Kidney (tissue), 14 donors: ENCODE data around the gene AFG1L. TPM values are rescaled to one million over a fixed set of nuclear protein-coding genes. Genes with fewer than 3 reads are reported as not detected.

Source experiments
- DNase-seq, 5 donors: peaks; one replicate each; pipeline ENCODE4 v3.0.0-alpha.2; 2013 to 2020
- FAIRE-seq: peaks from 2 replicates; lab custom pipeline; 2012; peaks lifted over from hg19 to GRCh38; lab: Jason Lieb, UNC
- H3K27ac ChIP-seq, 2 donors: one replicate each; pipeline ENCODE4 v1.7.0; 2013; ENCODE audit warnings: low read depth in 2 of 2, low read length in 2 of 2, inconsistent platforms in 1 of 2
- H3K27me3 ChIP-seq: one replicate; pipeline ENCODE4 v1.7.1; 2013; ENCODE audit warnings: low read length, inconsistent platforms; ENCODE audit not compliant: control insufficient read depth, insufficient read depth
- H3K36me3 ChIP-seq, 3 donors: one replicate each; pipeline versions ENCODE4 v1.7.0 to v1.7.1; 2013; ENCODE audit warnings: low read length in 3 of 3, control low read depth in 1 of 3, inconsistent platforms in 1 of 3; ENCODE audit not compliant: insufficient read depth in 3 of 3, control insufficient read depth in 2 of 3
- H3K4me1 ChIP-seq, 3 donors: one replicate each; pipeline versions ENCODE4 v1.7.0 to v1.7.1; 2013; ENCODE audit warnings: low read length in 3 of 3, inconsistent platforms in 1 of 3, low read depth in 1 of 3; ENCODE audit not compliant: control insufficient read depth in 2 of 3, insufficient read depth in 2 of 3
- H3K4me3 ChIP-seq, 3 donors: one replicate each; pipeline versions ENCODE4 v1.7.0 to v1.8.1; 2013; ENCODE audit warnings: low read length in 3 of 3, control low read depth in 1 of 3, inconsistent platforms in 1 of 3
- H3K9ac ChIP-seq, 3 donors: one replicate each; pipeline versions ENCODE4 v1.7.0 to v1.7.1; 2013; ENCODE audit warnings: low read length in 3 of 3, control low read depth in 1 of 3, inconsistent platforms in 1 of 3
- H3K9me3 ChIP-seq, 3 donors: one replicate each; pipeline versions ENCODE4 v1.7.0 to v1.7.1; 2013; ENCODE audit warnings: low read length in 3 of 3, control low read depth in 1 of 3, inconsistent platforms in 1 of 3; ENCODE audit not compliant: control insufficient read depth in 2 of 3, insufficient read depth in 1 of 3
- CTCF ChIP-seq: IDR thresholded peaks from 3 replicates; pipeline ENCODE4 v1.5.1; 2012; ENCODE audit warnings: mild to moderate bottlenecking, moderate library complexity, borderline replicate concordance; ENCODE audit not compliant: insufficient read depth; ENCODE audit errors: extremely low read depth
- intact Hi-C: fragments of 100-400 bp; cut with DNase I; formaldehyde crosslinking; loops from one replicate; pipeline ENCODE4 v1.11.1; 2022
- polyA plus RNA-seq: library from polyadenylated mRNA; stranded (reverse); fragments of 350-450 nt; fragmentation: Illumina TruSeq; extraction: RNeasy Lipid Tissue Mini Kit (QIAGEN cat#74804); gene quantifications from one replicate; pipeline ENCODE4 v1.2.3, GENCODE V29; 2014; ENCODE audit warnings: low read depth, low replicate concordance; ENCODE audit not compliant: insufficient read depth
- total RNA-seq: library from RNA; stranded (reverse); fragmentation: NEBNext Ultra II Directional; extraction: Animal tissue kit (Norgen Biotek cat#: 25700); gene quantifications from one replicate; pipeline ENCODE4 v1.2.1, GENCODE V29; 2021
- donor health status: control.
- donor health status: control.
- donor health status: control.
- donor health status: control.
- donor health status: control.
- donor health status: DM: yes; HTN: yes; CAD: no.
- donor health status: Normal renal cell carcinoma (clear cell type).

Gene AFG1L
- total and polyA plus RNA-seq, 2 donors from 2014 or later, result 6.8 to 7.0 TPM

GRCh38 chr6:108469316-108469715, 174.5 kb downstream of the AFG1L start:
- no peak overlapping the region for H3K9ac ChIP-seq
- H3K27me3 ChIP-seq, result no peaks in the 10 kb centered on the region
- intact Hi-C loops, result no loop called here
- H3K27ac ChIP-seq, result no peak overlapping the region
- H3K36me3 ChIP-seq, result no peaks in the 10 kb centered on the region
- no peak for TF ChIP-seq CTCF
- H3K9me3 ChIP-seq, result no peaks in the 10 kb centered on the region
- no peak for FAIRE-seq
- H3K4me1 ChIP-seq, result no peaks in the 10 kb centered on the region
- no peak for DNase-seq
- no peak overlapping the region for H3K4me3 ChIP-seq

- Histone ChIP-seq H3K27ac (no peak overlapping the region), H3K9ac (no peak overlapping the region), H3K4me1 (no peaks in the 10 kb centered on the region), H3K9me3 (no peaks in the 10 kb centered on the region), H3K4me3 (no peak overlapping the region), H3K27me3 (no peaks in the 10 kb centered on the region), H3K36me3 (no peaks in the 10 kb centered on the region)
- TF ChIP-seq CTCF, result no peak
- DNase-seq (no peak), FAIRE-seq (no peak)
- intact Hi-C loops, result no loop called here
Observed at GRCh38 chr6:108473197-108473596, 178.3 kb downstream of the AFG1L start.

GRCh38 chr6:108476376-108476775, 181.5 kb downstream of the AFG1L start:
- DNase-seq, result no peak
- intact Hi-C loops, result no loop called here
- Histone ChIP-seq H3K27me3 (no peaks in the 10 kb centered on the region), H3K27ac (no peak overlapping the region), H3K9ac (no peak overlapping the region), H3K36me3 (no peaks in the 10 kb centered on the region), H3K4me3 (no peak overlapping the region), H3K4me1 (no peaks in the 10 kb centered on the region), H3K9me3 (no peaks in the 10 kb centered on the region)
- FAIRE-seq, result no peak
- no peak for TF ChIP-seq CTCF

DNA sequence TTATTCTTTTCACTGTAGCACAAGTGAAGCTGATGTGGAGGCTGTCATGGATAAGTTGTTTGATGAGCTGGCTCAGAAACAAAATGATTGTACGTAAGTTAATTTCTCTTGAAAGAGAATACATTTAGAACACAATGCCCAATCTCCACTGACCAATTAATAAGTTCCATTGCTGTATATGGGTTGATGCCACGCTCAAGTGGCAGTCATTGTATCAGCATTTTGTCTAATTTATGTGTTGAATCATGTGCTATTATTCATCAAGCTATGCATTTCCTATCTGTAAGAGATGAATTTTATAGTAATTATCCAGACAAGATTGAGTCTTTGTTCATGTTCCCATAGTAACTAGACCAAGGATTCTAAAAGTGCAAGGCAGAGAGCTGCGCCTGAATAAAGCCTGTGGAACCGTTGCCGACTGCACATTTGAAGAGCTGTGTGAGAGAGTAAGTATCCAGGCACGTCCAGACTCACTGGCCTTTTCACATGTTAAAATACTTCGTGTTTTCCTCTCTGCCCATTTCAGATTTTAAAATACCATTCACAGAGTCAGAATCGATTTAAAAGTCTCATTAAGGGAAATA, 182.1 kb downstream of the AFG1L start:
- intact Hi-C loops, result no loop called here

More for the DNA sequence above, 182.1 kb downstream of the AFG1L start:
- no peak for FAIRE-seq
- no peak for DNase-seq
- Histone ChIP-seq H3K4me3 (no peak overlapping the region), H3K27me3 (no peaks in the 10 kb centered on the region), H3K27ac (no peak overlapping the region), H3K9ac (no peak overlapping the region), H3K4me1 (no peaks in the 10 kb centered on the region), H3K9me3 (no peaks in the 10 kb centered on the region), H3K36me3 (no peaks in the 10 kb centered on the region)
- TF ChIP-seq CTCF, result no peak
